SK-N-MC (cell line): Measurements from ENCODE around the gene SCAMP4.

ENCODE experiments used
- EZH2 ChIP-seq: fragments of 200-600 bp; sonication (generic); IDR thresholded peaks from one replicate; pipeline ENCODE4 v1.6.1; 2017; ENCODE audit warnings: antibody characterized with exemption
- FOXP2 ChIP-seq: optimal IDR thresholded peaks from 2 replicates; pipeline ENCODE3; 2011; ENCODE audit warnings: mild to moderate bottlenecking, moderate library complexity; ENCODE audit not compliant: insufficient read depth; ENCODE audit errors: extremely low read length, control extremely low read depth

- no peak for TF ChIP-seq FOXP2
- TF ChIP-seq EZH2 = no peak
Measured at GRCh38 chr19:1884291-1884718, 20.9 kb upstream of the SCAMP4 start.
